CD14-positive monocyte (primary cell): ENCODE results near the gene CALD1. TPM values are rescaled to one million over a fixed set of nuclear protein-coding genes. Genes with fewer than 3 reads are reported as not detected.

Source experiments
- DNase-seq, 3 donors: peaks; one replicate each; pipeline ENCODE4 v3.0.0-alpha.2; 2011 to 2022
- H2AFZ ChIP-seq: 2 replicates; pipeline ENCODE4 v1.6.0; 2012; ENCODE audit warnings: mild to moderate bottlenecking, low read depth, low read length, inconsistent platforms; ENCODE audit not compliant: insufficient read depth, poor library complexity, severe bottlenecking
- H3K27ac ChIP-seq, 2 donors: 1 replicate in 1 of 2; 2 replicates in 1 of 2; pipeline ENCODE4 v1.5.1; 2012 to 2013; ENCODE audit warnings: low read length in 2 of 2, control low read depth in 1 of 2, inconsistent platforms in 1 of 2, low read depth in 1 of 2, mild to moderate bottlenecking in 1 of 2
- H3K27me3 ChIP-seq, 2 donors: one replicate each; pipeline versions ENCODE4 v1.6.0 to v1.6.1; 2011 to 2013; ENCODE audit warnings: low read length in 2 of 2; ENCODE audit not compliant: control insufficient read depth in 2 of 2, insufficient read depth in 2 of 2
- H3K36me3 ChIP-seq, 2 donors: replicated peaks in 1 of 2; 1 replicate in 1 of 2; 2 replicates in 1 of 2; pipeline versions ENCODE4 v1.5.1 to v1.6.1; 2012 to 2013; ENCODE audit warnings: low read length in 2 of 2, control low read depth in 1 of 2, inconsistent platforms in 1 of 2, mild to moderate bottlenecking in 1 of 2; ENCODE audit not compliant: insufficient read depth in 2 of 2, control insufficient read depth in 1 of 2
- H3K4me1 ChIP-seq, 2 donors: 1 replicate in 1 of 2; 2 replicates in 1 of 2; pipeline versions ENCODE4 v1.5.1 to v1.6.1; 2012 to 2013; ENCODE audit warnings: low read length in 2 of 2, control low read depth in 1 of 2, inconsistent platforms in 1 of 2, mild to moderate bottlenecking in 1 of 2, moderate library complexity in 1 of 2; ENCODE audit not compliant: insufficient read depth in 2 of 2, control insufficient read depth in 1 of 2
- H3K4me2 ChIP-seq: replicated peaks from 2 replicates; pipeline ENCODE3; 2012; ENCODE audit warnings: low read length, moderate library complexity, mild to moderate bottlenecking; ENCODE audit not compliant: poor library complexity, severe bottlenecking; ENCODE audit errors: extremely low read depth
- H3K4me3 ChIP-seq, 3 experiments: fragments of 200-600 bp in 1 of 3; sonication (generic) in 1 of 3; replicated peaks in 1 of 3; 1 replicate in 2 of 3; 2 replicates in 1 of 3; pipeline ENCODE4 v1.5.1; 2011 to 2013; ENCODE audit warnings: low read length in 3 of 3, mild to moderate bottlenecking in 3 of 3, control low read depth in 2 of 3, low read depth in 2 of 3, inconsistent platforms in 1 of 3, moderate library complexity in 1 of 3
- H3K79me2 ChIP-seq: 2 replicates; pipeline ENCODE4 v1.6.0; 2012; ENCODE audit warnings: mild to moderate bottlenecking, control low read depth, inconsistent platforms, low read length, moderate library complexity; ENCODE audit not compliant: insufficient read depth
- H3K9ac ChIP-seq: 2 replicates; pipeline ENCODE4 v1.6.0; 2017; ENCODE audit warnings: low read length, mild to moderate bottlenecking; ENCODE audit not compliant: insufficient read depth, poor library complexity, severe bottlenecking
- H3K9me3 ChIP-seq, 2 donors: replicated peaks in 1 of 2; 1 replicate in 1 of 2; 2 replicates in 1 of 2; pipeline versions ENCODE4 v1.5.1 to v1.6.1; 2012 to 2013; ENCODE audit warnings: low read length in 2 of 2, control low read depth in 1 of 2; ENCODE audit not compliant: control insufficient read depth in 1 of 2, insufficient read depth in 1 of 2
- H4K20me1 ChIP-seq: 2 replicates; pipeline ENCODE4 v1.6.0; 2012; ENCODE audit warnings: mild to moderate bottlenecking, low read length, control low read depth, moderate library complexity; ENCODE audit not compliant: insufficient read depth
- H3K27ac Mint-ChIP-seq, 7 donors: one replicate each; pipeline ENCODE4 v1.8.0; 2020; ENCODE audit warnings: mild to moderate bottlenecking in 7 of 7, mixed read lengths in 7 of 7, moderate library complexity in 6 of 7, inconsistent platforms in 2 of 7
- H3K27me3 Mint-ChIP-seq, 3 donors: one replicate each; pipeline ENCODE4 v1.8.0; 2021 to 2022; ENCODE audit warnings: low read depth in 3 of 3, mild to moderate bottlenecking in 3 of 3, mixed read lengths in 3 of 3, moderate library complexity in 3 of 3, inconsistent platforms in 1 of 3
- H3K36me3 Mint-ChIP-seq, 2 donors: one replicate each; pipeline ENCODE4 v1.8.0; 2020; ENCODE audit warnings: mixed read lengths in 2 of 2, inconsistent platforms in 1 of 2, mild to moderate bottlenecking in 1 of 2
- H3K4me1 Mint-ChIP-seq: one replicate; pipeline ENCODE4 v1.8.0; 2020; ENCODE audit warnings: mild to moderate bottlenecking, mixed read lengths
- H3K4me3 Mint-ChIP-seq, 2 donors: one replicate each; pipeline ENCODE4 v1.8.0; 2020; ENCODE audit warnings: mild to moderate bottlenecking in 2 of 2, mixed read lengths in 2 of 2, moderate library complexity in 1 of 2
- H3K9me3 Mint-ChIP-seq, 7 donors: one replicate each; pipeline ENCODE4 v1.8.0; 2020 to 2022; ENCODE audit warnings: mixed read lengths in 7 of 7, mild to moderate bottlenecking in 6 of 7, moderate library complexity in 6 of 7, inconsistent platforms in 2 of 7
- WGBS: methylation state at CpG from one replicate; pipeline ENCODE4 v1.1.5; 2013; ENCODE audit warnings: missing lambda C conversion rate; ENCODE audit not compliant: insufficient coverage; 5-methylcytosine and 5-hydroxymethylcytosine counted together
- intact Hi-C, 2 donors: fragments of 100-400 bp; cut with micrococcal nuclease; formaldehyde crosslinking; loops; one replicate each; pipeline versions ENCODE4 v1.15.0 to v1.15.1; 2023
- polyA plus RNA-seq, 3 donors: library from polyadenylated mRNA; depleted of rRNA in 1 of 3; unstranded in 2 of 3; stranded (reverse) in 1 of 3; fragments of 300-500 nt in 2 of 3; fragments of >200 nt in 1 of 3; fragmentation: Illumina TruSeq in 2 of 3; gene quantifications; 1 replicate in 2 of 3; 2 replicates in 1 of 3; pipeline ENCODE4 v1.2.3, GENCODE V29; 2012 to 2021
- TF ChIP-seq, protein P1 (sequence below): fragments of 200-600 bp; IDR thresholded peaks from one replicate; pipeline ENCODE4 v1.8.0; 2022; ENCODE audit warnings: antibody characterized with exemption, mild to moderate bottlenecking

The CALD1 gene
- polyA plus RNA-seq, 3 donors = 0.18 TPM; not detected in 2

DNA sequence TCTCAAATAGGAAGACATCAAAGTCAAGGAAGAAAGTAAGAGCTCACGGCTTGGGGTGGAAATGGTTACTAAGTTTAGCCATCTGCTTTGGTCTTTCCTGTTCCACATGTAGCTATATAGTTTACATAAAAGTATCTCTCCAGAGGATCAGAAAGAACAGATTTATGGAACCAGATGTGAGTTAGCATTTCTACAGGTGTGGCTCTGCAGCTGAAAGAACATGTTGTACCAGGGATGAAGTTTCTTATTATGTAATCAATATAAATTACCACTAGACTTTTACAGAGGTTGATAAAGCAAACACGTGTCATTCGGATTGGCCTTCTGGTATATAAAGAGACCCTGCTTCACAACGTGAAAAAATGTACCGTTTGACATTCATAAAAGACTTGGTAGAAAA is 19.9 kb downstream of the CALD1 start:
- no peak for DNase-seq
- no CpG with 5 or more reads among the region's 5 CpGs for WGBS
- no peaks in the 10 kb centered on the region for H3K79me2 ChIP-seq
- H3K9ac ChIP-seq = no peak overlapping the region
- TF ChIP-seq, protein P1, sequence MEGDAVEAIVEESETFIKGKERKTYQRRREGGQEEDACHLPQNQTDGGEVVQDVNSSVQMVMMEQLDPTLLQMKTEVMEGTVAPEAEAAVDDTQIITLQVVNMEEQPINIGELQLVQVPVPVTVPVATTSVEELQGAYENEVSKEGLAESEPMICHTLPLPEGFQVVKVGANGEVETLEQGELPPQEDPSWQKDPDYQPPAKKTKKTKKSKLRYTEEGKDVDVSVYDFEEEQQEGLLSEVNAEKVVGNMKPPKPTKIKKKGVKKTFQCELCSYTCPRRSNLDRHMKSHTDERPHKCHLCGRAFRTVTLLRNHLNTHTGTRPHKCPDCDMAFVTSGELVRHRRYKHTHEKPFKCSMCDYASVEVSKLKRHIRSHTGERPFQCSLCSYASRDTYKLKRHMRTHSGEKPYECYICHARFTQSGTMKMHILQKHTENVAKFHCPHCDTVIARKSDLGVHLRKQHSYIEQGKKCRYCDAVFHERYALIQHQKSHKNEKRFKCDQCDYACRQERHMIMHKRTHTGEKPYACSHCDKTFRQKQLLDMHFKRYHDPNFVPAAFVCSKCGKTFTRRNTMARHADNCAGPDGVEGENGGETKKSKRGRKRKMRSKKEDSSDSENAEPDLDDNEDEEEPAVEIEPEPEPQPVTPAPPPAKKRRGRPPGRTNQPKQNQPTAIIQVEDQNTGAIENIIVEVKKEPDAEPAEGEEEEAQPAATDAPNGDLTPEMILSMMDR = no peak
- no peak overlapping the region for H3K4me3 ChIP-seq
- H3K4me1 ChIP-seq = no peaks in the 10 kb centered on the region
- intact Hi-C loops = no loop called here
- H3K36me3 Mint-ChIP-seq = no peaks in the 10 kb centered on the region
- no peak overlapping the region for H3K27ac Mint-ChIP-seq
- no peaks in the 10 kb centered on the region for H3K27me3 ChIP-seq
- H4K20me1 ChIP-seq = no peaks in the 10 kb centered on the region
- no peak overlapping the region for H2AFZ ChIP-seq
- H3K4me2 ChIP-seq = no peak overlapping the region
- H3K36me3 ChIP-seq = no peaks in the 10 kb centered on the region
- no peaks in the 10 kb centered on the region for H3K4me1 Mint-ChIP-seq
- peaks cover 4 to 23% (median 10%) of the 10 kb centered on the region in 7 donors for H3K9me3 Mint-ChIP-seq
- no peak overlapping the region for H3K4me3 Mint-ChIP-seq
- no peak overlapping the region for H3K27ac ChIP-seq
- H3K9me3 ChIP-seq = peaks cover 0 to 14% of the 10 kb centered on the region in 2 donors
- peaks cover 0 to 1% (median 0%) of the 10 kb centered on the region in 3 donors for H3K27me3 Mint-ChIP-seq

DNA sequence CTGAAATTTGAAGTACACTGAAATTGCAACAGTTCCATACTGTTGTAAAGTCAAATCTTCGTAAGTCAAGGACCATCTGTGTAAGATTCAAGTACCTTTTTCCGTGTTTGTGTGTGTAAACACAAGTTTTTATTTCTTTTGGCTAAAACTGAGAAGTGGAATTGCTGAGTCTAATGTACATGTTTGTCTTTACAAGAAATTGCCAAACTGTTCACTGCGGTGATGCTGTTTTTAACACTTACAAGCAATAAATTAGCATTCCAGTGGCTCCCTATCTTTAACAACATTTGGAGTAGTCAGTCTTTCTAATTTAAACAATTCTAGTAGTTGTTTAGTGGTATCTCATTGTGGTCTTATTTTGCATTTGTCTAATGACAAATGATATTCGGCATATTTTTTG is 23.3 kb downstream of the CALD1 start:
- no peaks in the 10 kb centered on the region for H4K20me1 ChIP-seq
- H3K79me2 ChIP-seq = no peaks in the 10 kb centered on the region
- no peak overlapping the region for H3K27ac Mint-ChIP-seq
- H3K27me3 ChIP-seq = no peaks in the 10 kb centered on the region
- no peaks in the 10 kb centered on the region for H3K9me3 ChIP-seq
- WGBS = no CpG with 5 or more reads among the region's 4 CpGs
- no peak overlapping the region for H3K4me3 Mint-ChIP-seq
- no peaks in the 10 kb centered on the region for H3K4me1 Mint-ChIP-seq
- H3K36me3 Mint-ChIP-seq = no peaks in the 10 kb centered on the region
- DNase-seq = no peak
- no peak overlapping the region for H2AFZ ChIP-seq
- no peaks in the 10 kb centered on the region for H3K4me1 ChIP-seq
- no peak overlapping the region for H3K27ac ChIP-seq
- H3K9ac ChIP-seq = no peak overlapping the region
- peaks cover 0 to 14% (median 3%) of the 10 kb centered on the region in 7 donors for H3K9me3 Mint-ChIP-seq
- no peaks in the 10 kb centered on the region for H3K36me3 ChIP-seq
- intact Hi-C loops = no loop called here
- no peak overlapping the region for H3K4me3 ChIP-seq
- TF ChIP-seq, protein P1 = no peak
- H3K27me3 Mint-ChIP-seq = peaks cover 0 to 1% (median 0%) of the 10 kb centered on the region in 3 donors
- H3K4me2 ChIP-seq = no peak overlapping the region
